GM12892 (cell line): ENCODE data around the gene GPS2.
"Not testable (repeated sequence)": the region's sequence is repeated elsewhere in the genome, so short reads cannot be mapped to it uniquely, and the experiment has no call there.

Experiments used
- DNase-seq: peaks from one replicate; pipeline ENCODE4 v3.0.0; 2011; ENCODE audit not compliant: insufficient read length
- FAIRE-seq: peaks from 2 replicates; lab custom pipeline; 2011; peaks lifted over from hg19 to GRCh38; lab: Jason Lieb, UNC
- POLR2A ChIP-seq: IDR thresholded peaks from 2 replicates; pipeline ENCODE4 v1.6.1; 2011; ENCODE audit warnings: low read depth, low read length, control low read depth
- POLR2AphosphoS5 ChIP-seq: IDR thresholded peaks from 2 replicates; pipeline ENCODE4 v1.6.1; 2011; ENCODE audit warnings: low read depth, low read length, control low read depth
- TAF1 ChIP-seq: IDR thresholded peaks from 2 replicates; pipeline ENCODE4 v1.6.1; 2011; ENCODE audit warnings: low read depth, mild to moderate bottlenecking, control low read depth, low read length, borderline replicate concordance

Gene GPS2

DNA sequence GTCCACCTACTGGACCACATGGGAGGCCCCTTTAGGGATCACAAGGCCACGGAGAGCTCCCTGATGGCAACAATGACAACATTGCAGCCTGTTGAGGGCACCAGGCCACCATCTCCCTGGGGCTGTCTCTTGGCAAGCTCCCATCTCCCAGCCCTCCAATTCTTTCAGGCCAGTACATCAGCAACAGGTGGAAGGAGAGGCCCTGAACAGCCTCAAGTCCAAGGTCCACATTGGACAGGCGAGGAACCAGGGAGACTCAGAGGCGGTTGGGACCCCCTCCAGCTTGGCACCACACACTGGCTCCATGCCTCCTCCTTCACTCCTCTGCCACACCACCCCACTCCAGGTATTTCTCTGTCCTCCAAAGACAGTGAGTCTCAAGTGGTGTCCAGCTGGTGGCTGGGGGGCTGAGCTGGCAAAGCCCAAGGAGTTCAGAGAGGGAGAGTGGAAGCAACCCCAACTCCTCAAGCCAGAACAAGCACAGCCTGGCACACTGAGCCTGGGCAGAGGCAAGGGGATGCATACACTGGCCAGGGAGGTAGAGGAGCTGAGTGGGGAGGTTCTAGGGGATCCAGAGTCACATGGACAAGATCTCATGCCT, 19.9 kb upstream of the GPS2 start:
- no peak for TF ChIP-seq POLR2AphosphoS5
- TF ChIP-seq POLR2A = no peak
- no peak for TF ChIP-seq TAF1
- DNase-seq (no peak), FAIRE-seq (no peak)

DNA sequence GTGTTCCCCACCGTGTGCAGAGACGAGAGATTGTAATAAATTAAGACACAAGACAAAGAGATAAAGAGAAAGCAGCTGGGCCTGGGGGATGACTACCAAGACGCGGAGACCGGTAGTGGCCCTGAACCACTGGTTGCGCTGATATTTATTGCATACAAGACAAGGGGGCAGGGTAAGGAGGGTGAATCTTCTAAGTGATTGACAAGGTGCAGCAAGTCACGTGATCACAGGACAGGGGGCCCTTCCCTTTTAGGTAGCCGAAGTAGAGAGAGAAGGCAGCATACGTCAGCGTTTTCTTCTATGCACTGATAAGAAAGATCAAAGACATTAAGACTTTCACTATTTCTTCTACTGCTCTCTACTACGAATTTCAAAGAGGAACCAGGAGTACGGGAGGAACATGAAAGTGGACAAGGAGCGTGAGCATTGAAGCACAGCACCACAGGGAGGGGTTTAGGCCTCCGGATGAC, 17.5 kb upstream of the GPS2 start:
- not testable (repeated sequence) for DNase-seq
- peak; percentile 83 for FAIRE-seq
- TF ChIP-seq POLR2A = peak; percentile 65; the same call in 1 of the 2 replicates

DNA sequence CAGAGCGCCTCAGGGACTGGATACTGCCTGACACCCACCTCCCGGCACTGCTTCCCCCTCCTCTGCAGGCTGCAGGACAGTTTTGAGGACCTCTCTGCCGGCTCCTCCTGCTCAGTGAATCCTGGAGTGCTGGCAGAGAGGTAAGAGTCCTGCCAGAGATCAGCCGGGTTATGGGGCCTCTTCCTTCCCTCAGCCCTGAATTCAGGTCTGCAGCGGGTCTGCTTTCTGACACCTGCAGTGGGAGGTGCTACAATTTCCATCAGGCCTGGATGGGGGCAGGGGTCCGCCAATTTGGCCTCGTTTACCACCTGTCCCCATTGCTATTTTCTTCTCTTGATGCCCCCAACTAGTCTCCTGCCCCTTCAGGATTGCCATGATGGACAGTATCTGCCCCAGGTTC, 17.0 kb upstream of the GPS2 start:
- DNase-seq (no peak), FAIRE-seq (no peak)
- TF ChIP-seq POLR2A = no peak
- TF ChIP-seq POLR2AphosphoS5 = no peak
- TF ChIP-seq TAF1 = no peak

DNA sequence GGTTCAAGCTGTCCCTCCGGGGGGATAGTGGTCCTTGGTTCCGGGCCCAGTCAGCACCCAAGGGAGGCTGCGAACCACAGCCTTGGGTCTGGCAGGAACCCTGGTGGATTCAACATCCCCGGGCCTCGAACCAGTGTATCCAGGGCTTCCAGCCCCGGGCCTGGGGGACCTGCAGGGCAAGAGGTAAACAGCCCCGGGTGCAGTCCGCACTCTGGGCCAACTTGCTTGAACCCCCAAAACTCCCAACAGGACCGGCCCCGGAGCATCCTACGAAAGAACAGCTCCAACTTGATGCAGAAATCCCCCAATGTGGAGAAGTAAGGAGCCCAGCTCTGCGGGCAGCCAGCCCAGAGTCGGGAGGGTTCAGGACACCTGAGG, 15.5 kb upstream of the GPS2 start:
- DNase-seq (no peak), FAIRE-seq (no peak)
- TF ChIP-seq POLR2A = no peak
- no peak for TF ChIP-seq POLR2AphosphoS5
- TF ChIP-seq TAF1 = no peak

DNA sequence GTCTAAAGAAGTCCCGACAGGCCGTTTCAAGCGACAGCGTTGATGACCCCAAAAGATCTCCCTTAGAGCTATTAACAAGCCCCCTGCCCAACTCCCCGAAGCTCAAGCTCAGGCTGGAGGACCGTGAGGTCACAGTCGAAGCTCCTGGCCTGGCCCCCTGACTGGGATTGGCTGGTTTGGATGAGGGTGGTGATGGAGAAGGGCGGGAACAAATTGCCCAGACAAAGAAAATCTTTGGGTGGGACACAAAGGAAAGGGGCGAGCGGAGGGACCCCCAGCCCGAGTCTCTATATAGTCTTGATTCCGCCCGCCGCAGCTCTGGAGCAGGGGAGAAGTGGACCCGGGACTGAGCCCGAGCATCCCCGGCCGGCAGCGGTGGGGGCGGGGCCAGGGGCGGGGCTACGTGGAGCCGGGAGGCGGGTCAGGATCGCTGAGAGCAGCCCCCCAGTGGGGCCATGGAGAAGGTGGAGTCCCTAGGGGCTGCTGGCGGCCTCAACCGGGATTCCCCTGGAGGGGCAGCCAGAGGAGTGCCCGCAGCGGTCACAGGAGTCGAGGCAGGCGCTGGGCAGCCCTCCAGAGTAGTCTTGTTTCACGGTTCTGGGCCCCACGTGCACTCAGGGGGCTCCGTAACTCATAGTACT, 15.0 kb upstream of the GPS2 start:
- DNase-seq (peak; percentile 89), FAIRE-seq (no peak)
- TF ChIP-seq POLR2AphosphoS5 (no peak), POLR2A (no peak), TAF1 (no peak)

DNA sequence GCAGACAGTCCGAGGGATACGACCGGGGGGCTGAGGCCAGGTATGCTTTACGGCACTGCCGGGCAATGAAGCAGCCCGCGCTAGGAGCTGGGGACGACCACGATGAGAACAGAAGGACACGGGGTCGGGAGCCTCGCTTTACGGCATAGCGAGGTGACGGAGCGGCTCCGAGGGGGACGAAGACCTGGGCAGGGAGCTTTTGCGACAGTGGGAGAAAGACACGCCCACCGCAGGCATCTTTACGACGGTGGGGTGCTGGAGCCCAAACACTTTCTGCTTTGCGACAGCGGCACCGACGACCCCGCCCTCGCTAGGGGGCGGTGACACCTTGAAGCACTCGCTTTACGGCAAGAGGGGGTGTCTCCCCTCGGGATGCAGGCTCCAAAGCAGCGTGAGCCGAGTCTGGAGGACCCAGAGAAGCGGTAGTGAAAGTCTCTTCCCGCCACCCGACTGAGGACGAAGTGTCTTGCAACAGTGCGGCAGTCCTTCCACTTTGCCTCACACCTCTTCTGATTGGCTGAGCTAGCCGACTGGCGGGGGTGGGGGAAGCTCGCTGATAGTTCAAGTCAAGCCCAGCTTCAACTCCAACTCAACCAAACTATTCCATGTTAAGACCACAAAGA, 14.3 kb upstream of the GPS2 start:
- TF ChIP-seq POLR2A (peak; percentile 86), POLR2AphosphoS5 (peak; percentile 75), TAF1 (no peak; the same call in 1 of the 2 replicates)
- FAIRE-seq = peak; percentile 100
- peak; percentile 99 for DNase-seq

DNA sequence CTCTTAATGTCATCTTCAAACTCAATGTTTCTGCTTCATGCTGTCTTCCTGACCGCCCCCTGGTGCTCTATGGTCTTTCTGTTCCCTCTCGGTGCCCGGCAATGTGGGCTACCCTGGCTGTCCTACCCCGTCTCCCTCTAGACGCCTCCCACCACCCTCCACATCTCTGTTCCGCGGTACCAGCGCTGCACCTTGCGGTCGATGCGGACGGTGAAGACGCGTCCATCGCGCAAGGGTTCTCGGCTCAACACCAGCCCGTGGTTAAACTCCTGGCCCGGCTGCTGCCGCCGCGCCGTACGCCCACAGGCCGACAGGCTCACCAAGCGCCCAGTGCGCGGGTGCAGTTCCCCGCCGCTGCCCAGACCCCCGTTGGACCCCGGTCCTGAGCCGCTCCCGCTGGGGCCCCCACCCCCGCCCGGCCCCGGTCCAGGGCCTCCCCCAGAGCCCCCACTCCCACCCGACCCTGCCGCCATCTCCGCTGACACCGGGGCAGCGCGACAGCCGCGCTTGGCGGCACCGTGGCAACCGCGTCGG, 13.7 kb upstream of the GPS2 start, which contains the start of gene NEURL4:
Gene NEURL4, minus strand, starts transcription at position 496 of the 534 bp plus-strand sequence. Its CDS starts 23 bp downstream, at position 473.
- TF ChIP-seq POLR2A (no peak), TAF1 (no peak), POLR2AphosphoS5 (no peak)
- FAIRE-seq = no peak

DNA sequence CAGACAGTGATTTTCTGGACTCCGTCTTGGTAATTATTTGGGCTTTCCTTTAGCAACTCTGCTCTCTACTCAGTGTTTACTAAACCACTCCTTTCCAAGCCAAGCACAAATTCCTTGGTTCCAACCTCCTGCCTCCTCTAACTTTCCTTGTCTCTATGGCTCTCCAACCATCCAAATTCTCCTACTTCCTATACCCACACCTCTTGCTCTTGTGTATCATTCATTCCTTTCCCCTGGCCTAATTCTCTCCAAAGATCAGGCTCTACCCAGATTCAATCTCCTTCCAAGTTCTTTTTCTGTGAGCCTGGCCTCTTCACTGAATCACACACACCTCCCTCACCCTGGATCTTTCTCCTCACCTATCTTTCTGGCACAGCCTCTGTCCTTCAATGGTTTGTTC, 12.8 kb upstream of the GPS2 start:
- TF ChIP-seq TAF1 (no peak), POLR2A (no peak), POLR2AphosphoS5 (no peak)
- DNase-seq (no peak), FAIRE-seq (no peak)

More for the DNA sequence above, 13.7 kb upstream of the GPS2 start, which contains the start of gene NEURL4:
- no peak for DNase-seq

DNA sequence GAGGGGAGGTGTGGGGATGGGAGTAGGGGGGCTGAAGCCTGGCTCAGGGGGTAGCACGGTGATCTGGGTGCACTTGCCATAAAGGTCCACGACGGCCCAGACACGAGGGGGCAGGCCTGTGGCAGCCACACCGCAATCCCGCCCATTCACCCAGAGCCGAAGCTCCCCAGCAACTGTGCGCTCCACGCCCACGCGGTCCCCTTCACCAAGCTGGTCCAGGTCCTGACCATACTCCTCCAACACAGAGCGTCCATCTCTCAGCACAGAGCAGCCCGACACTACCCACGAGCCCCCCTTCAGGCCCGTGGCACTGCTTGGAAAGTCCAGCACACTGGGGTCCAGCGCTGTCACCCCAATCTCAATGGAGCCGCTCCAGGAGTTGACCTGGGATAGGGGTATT, 12.3 kb upstream of the GPS2 start:
- TF ChIP-seq TAF1 = no peak
- no peak for TF ChIP-seq POLR2AphosphoS5
- no peak for TF ChIP-seq POLR2A
- DNase-seq (no peak), FAIRE-seq (no peak)

DNA sequence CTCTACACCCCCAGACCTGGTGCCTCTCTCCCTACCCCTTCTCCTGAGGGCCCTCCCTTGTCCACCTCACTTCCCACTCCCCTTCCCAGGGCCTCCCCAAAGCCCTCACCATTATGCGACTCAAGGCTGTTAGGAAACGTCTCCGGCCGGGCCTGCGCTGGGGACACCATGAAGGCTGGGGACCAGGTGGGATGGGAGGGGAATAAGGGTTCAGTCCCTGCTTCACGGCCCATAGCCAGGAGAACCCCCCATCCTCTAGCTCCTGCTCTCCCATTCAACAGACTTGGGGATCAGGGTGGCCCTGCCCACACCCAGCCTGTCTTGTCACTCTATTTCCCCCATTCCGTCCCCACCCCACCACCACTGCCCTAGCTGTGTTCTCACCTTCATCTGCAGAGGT, 11.9 kb upstream of the GPS2 start:
- no peak for DNase-seq
- TF ChIP-seq TAF1 (no peak), POLR2A (no peak), POLR2AphosphoS5 (no peak)
- no peak for FAIRE-seq

DNA sequence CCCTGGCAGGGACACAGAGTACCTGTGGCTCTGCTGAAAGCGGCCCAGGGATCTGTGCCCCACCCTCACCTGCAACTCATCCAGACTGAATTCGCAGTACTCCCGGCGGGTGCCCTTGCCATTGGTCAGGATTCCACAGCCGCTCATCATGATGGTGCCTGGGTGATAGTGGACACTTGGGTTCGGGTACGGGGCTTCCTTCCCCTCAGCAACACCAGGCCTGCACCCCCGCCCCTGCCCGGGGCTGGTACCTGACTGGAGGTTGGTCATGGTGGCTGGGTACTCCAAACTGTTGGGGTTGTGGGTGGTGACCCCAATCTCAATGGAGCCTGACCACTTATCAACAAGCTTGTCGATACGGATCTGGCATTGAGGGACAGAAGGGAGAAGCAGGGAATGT, 11.0 kb upstream of the GPS2 start:
- DNase-seq (no peak), FAIRE-seq (no peak)
- TF ChIP-seq POLR2AphosphoS5 = no peak
- TF ChIP-seq TAF1 = no peak
- TF ChIP-seq POLR2A = no peak
